Adipose tissue (tissue), 3 donors: Measurements from ENCODE around the gene PAAF1. TPM values are rescaled to one million over a fixed set of nuclear protein-coding genes. Genes with fewer than 3 reads are reported as not detected.

Experiments used
- H3K27ac ChIP-seq: one replicate; pipeline ENCODE4 v1.5.1; 2013; ENCODE audit warnings: low read depth, low read length
- WGBS, 3 donors: extraction: QIAGEN DNeasy Blood & Tissue Kit; methylation state at CpG; one replicate each; pipeline ENCODE4 v1.1.7; 2013; 5-methylcytosine and 5-hydroxymethylcytosine counted together
- polyA plus RNA-seq, 3 donors: library from polyadenylated mRNA; stranded (reverse); fragments of 200-250 nt; gene quantifications; one replicate each; pipeline ENCODE4 v1.2.3, GENCODE V29; 2013
- donor health status: healthy with polysubstance abuse.
- donor health status: Bipolar disorder and iron deficiency.
- donor health status: healthy.

Gene PAAF1
- polyA plus RNA-seq, 3 donors, result 10.7 to 12.4 (median 11.1) TPM

DNA sequence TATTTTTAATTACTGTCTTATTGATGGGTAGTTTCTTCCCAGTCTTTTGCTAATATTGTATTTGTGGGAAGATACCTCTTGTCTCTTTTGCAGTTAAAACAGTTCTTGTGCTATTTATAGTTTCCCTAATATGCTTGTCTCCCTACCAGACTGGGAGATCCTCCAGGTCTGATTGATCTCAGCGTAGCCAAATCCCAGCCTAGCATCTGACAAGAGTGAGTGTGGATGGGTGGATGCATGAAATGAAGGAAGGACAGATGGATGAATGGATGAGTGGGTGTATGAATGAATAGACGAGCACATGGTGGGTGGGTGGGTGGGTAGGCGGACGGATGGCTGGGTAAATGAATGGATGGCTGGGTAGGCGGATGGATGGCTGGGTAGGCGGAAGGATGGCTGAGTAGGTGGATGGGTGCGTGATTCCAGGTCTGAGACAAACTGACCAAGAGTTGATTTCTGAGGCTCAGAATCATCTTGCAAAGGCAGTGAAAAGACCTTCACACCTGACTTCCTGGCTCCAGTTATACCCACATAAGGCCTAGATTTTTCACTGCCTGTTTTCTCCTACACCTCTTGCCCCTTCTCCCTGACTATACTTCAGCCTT, 85.4 kb downstream of the PAAF1 start:
- no peak overlapping the region for H3K27ac ChIP-seq
- 76 to 81% (median 80%) methylated on average over 7 of the region's 7 CpGs for WGBS, 3 donors

DNA sequence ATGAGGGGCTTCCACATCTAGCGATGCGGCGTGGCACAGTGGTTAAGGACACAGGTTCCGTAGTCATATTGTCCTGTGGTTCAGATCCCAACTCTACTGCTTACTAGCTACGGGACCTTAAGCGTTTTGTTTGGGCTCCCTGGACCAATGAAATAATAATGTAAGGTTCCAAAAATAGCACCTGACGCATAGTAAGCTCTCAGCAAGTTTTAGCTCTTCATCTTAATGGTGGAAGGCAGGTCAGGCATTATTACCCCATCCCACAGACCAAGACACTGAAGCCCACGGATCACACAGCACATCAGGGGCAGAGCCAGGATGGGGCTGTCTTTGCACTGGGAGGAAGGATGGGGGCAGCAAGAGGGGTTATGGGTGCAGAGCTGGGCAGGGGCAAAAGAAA, 87.1 kb downstream of the PAAF1 start:
- WGBS, 3 donors, result 70 to 78% (median 76%) methylated on average over 8 of the region's 8 CpGs
- H3K27ac ChIP-seq, result no peak overlapping the region

DNA sequence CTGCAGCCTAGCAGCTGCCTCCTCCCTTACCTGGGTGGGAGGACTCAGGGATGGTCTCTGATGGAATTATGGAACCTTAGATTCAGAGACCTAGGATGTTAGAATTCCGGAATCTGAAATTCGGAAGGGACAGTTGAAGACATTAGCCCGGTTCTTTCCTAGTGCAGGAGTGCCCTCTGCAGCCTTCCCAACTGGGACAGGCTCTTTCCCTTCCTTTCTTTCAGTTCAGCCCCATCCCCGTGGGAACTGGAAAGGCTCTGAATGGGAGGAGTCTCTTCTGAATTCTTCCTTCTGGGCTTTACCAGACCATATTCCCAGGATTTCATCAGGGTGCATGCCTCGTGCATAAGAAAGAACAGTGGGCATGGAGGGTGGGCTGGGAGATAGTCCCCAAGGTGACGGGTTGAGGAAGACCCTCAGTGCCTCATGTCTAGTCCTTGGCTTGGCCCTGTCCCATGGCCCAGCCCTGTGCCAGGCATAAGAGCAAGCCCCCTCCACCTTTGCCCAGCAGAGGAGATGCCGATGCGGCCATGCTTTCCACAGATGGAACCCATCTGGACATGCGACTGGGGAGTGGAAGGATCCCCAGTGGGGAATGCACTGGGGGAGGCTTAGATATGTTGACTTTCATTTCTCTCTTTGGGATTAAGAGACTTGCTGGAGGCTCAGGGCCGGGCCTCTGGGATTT, 88.4 kb downstream of the PAAF1 start:
- H3K27ac ChIP-seq, result no peak overlapping the region
- WGBS, 3 donors, result 69 to 72% (median 70%) methylated on average over 10 of the region's 10 CpGs

DNA sequence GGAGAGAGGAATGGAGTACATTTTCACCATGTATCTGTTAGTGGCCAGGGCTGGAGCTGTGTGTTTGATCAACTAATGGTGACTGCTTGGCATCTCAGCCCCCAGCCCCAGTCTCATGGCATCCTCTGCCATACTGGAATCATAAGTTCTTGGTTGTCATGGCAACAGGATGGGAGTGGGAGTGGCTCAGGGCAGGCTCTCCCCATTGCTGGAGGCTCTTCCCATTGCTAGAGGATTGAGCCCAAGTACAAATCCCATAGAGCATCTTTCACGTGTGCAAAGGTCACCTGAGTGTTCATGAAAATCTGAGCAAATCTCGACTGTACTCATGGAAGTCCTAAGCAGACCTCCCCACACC, 88.9 kb downstream of the PAAF1 start:
- no peak overlapping the region for H3K27ac ChIP-seq
- WGBS, 3 donors, result 48 to 68% (median 62%) methylated on average over 2 of the region's 2 CpGs

DNA sequence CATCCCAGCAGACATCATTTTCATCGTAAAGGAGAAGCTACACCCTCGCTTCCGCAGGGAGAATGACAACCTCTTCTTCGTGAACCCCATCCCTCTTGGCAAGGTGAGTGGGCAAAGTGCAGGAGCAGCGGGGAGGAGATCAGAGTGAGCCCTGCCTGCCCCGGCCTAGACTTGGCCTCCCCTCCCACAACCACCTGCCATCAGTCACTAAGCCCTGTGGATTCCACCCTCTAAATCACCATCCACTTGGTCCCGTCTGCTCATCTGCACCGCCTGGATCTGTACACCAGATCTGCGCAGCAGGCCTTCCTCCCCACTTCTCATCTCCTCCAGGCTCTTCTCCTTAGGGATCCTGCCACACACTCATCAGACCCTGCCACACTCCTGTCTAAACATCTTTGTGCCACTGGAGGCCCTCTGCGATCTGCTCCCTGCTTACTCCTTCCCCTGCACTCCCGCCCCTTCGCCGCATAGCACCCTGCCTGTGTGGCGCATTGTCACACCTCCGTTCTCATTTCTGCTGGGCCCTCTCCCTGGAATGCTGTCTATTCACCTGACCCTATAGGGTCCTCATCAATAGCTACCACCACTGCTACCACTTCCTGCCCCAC, 91.7 kb downstream of the PAAF1 start:
- H3K27ac ChIP-seq, result no peak overlapping the region
- 88 to 93% (median 92%) methylated on average over 15 of the region's 15 CpGs for WGBS, 3 donors

DNA sequence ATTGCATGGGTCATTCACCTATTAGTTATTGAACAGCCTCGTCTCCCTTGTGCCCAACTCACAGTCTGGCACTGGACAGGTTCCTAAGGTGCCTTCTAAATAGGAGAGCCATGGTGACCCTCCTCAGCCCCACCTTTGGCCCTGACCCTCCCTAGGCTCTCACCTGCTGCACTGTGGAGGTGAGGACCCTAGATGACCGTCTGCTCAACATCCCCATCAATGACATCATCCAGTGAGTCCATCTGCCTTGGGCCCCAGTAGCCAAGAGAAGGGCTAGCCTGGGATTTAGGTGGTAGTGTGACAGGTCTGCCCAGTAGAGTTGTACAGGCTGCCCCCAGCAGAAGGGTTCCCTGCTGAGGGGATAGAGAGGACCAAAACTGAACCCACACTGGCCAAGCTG, 92.3 kb downstream of the PAAF1 start:
- no peak overlapping the region for H3K27ac ChIP-seq
- 63 to 76% (median 67%) methylated on average over 2 of the region's 2 CpGs for WGBS, 3 donors

DNA sequence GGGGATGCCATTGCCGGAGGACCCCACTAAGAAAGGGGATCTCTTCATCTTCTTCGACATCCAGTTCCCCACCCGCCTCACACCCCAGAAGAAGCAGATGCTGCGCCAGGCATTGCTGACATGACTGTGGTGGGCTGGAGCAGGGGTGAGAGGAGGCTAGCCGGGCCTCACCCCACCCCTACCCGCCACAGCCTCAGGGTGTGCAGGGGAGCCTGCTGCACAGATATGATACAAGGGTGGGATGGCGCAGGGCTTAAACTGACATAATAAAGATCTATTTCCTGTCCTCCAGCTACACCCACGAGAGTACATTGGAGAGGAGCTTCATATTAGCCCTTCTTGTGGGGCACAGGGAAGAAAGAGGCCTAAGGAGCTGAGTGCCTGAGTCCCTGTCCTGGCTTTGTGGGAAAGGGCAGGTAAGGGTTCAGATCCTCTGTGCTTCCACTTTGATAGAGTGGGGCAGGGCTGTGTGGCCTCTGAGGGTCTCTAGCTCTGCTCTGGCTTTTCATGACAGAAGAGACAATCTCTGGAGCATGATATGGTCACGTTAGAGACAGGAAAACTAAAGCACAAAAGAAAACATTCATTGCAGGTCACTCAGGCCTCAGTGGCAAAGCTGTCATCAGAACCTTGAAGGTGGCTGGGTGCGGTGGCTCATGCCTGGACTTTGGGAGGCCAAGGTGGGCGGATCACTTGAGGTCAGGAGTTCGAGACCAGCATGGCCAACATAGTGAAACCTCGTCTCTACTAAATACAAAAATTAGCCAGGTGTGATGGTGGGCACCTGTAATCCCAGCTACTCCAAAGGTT, 93.4 kb downstream of the PAAF1 start:
- H3K27ac ChIP-seq, result no peak overlapping the region
- WGBS, 3 donors, result 81 to 88% (median 83%) methylated on average over 13 of the region's 13 CpGs

DNA sequence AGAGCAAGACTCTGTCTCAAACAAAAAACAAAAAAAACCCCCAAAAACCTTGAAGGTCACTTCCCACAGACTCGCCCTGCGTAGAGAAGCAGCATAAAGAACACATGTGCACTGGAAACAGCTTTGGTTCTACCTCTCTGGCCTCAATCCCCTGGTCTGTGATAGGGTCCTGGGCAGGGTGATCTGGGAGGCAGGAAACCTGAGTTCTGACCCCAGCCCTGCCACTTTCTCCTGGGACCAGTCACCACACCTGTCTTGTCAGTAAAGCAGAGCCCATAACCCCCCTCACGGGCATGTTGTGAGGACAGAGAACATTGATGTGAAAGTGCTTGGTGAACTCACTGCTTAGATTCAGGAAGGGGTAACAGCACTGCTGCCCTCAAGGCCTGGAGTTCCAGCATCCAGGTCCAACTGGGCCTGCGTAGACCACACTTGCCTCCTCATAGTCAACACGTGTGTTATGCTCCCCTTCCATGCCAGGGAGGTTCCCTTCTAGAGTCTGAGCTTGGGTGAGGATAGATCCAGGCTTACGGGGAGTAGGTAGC, 94.4 kb downstream of the PAAF1 start:
- no peak overlapping the region for H3K27ac ChIP-seq
- 83 to 95% (median 89%) methylated on average over 6 of the region's 6 CpGs for WGBS, 3 donors

DNA sequence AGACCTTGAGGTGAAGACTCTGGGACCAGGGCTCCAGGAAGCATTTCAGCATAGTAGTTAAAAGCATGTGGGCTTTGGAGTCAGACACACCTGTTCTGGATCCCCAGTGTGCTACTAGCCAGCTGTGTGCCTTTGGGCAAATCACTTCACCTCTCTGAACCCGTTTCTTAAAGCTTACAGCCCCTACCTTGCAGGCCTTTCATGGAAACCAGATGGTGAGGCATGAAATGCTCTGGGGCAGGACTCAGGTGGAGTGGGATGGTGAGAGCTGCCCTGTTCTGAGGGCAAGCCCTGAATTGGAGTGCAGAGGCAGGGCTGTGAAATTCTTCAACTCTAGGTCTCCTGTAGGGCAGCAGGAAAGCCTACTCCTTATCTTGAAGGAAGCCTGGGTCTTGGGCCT, 95.4 kb downstream of the PAAF1 start:
- no peak overlapping the region for H3K27ac ChIP-seq
- 77 to 89% (median 81%) methylated on average over 1 of the region's 1 CpG for WGBS, 3 donors

DNA sequence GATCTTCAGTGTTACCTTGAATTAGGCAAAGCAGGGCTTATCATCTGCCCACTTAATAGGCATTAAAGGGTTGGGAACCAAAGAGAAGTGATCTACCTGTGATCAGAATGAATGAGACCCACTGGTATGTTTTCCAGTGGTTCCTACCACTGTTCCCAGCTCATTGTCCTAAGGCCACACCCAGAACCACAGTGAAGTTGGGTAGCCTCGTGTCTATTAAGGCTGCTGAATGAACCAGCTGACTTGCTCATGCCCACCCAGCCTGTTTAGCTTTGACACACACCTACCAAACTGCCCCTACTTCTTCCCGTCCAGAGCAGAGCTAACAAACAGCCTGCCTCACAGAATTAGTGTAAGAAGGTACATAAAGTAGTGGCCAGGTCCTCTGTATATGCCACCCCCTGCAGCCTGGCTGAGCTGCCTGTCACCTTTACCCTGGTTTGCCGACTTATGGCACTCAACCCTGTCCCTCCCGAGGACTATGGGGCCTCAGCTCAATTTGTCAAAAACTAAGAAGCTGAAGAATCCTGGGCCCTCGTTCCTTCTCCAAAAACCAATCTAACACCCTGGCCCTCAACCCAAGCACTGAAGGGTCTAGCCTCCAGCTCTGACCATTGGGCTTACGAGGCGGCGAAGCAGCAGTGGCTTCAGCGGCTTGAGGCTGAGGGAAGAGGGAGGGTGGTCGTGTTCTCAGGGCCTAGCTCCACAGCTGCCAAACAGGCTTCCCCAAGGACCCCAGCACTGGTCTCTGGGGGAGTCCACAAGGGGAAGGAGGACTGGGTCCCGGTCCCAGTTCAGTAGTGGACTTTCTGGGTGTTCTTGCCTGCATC, 96.0 kb downstream of the PAAF1 start:
- no peak overlapping the region for H3K27ac ChIP-seq

DNA sequence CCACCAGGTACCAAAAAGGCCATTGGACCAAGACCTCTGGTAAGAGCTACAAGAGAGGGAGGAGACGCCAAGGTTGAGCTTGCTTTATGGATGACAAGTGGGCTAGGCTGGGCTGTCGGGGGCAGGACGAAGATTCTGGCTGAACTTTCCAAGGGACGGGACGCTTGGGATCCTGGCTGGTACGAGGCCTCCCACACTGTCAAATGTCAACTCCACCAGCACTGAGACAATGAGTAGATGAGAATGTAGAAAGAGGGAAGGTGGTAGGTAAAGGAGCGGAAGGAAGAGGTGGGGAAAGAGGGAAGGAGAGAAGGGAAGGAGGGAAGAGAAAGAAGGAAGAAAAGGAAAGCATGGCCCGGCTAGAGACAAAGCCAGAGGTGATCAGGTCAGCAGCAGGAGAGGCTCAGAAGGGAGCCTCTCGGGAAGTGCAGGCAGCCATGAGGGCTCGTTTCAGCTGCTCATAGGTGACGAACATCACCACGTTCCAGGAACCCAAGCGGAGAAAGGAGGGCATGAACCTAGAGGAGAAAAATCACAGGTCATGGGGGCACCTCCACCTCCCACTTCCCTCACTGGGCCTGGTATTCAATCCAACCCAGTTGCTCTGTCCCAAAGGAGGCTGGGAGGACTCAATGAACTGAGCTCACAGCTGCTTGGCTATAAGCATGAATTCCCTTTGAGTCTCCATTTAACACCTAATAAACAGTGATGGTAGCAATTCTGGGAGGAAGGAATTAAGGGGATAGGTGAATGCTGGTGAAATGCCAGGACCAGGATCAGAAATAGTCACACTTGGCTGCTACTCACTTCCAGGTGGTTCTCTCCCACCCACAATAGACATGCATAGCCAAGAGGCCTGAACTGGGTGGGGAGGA, 98.0 kb downstream of the PAAF1 start:
- WGBS, 3 donors, result 90 to 93% (median 91%) methylated on average over 13 of the region's 13 CpGs
- H3K27ac ChIP-seq, result no peak overlapping the region

More for the DNA sequence above, 96.0 kb downstream of the PAAF1 start:
- 83 to 84% (median 84%) methylated on average over 11 of the region's 11 CpGs for WGBS, 3 donors

DNA sequence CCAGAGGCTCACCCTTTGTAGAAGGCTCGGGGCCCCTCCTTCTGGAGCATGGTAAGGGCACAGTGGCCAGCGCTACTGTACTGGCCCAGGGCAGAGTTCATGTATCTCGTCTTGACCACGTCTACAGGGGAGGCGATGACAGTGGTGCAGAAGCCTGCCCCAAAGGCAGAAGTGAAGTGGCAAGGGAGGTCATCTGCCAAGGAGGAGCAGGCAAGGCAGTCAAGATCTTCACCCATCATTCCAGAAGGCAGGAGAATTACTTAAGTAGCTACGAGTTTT, 98.6 kb downstream of the PAAF1 start:
- 89 to 95% (median 92%) methylated on average over 6 of the region's 6 CpGs for WGBS, 3 donors
- H3K27ac ChIP-seq, result no peak overlapping the region

DNA sequence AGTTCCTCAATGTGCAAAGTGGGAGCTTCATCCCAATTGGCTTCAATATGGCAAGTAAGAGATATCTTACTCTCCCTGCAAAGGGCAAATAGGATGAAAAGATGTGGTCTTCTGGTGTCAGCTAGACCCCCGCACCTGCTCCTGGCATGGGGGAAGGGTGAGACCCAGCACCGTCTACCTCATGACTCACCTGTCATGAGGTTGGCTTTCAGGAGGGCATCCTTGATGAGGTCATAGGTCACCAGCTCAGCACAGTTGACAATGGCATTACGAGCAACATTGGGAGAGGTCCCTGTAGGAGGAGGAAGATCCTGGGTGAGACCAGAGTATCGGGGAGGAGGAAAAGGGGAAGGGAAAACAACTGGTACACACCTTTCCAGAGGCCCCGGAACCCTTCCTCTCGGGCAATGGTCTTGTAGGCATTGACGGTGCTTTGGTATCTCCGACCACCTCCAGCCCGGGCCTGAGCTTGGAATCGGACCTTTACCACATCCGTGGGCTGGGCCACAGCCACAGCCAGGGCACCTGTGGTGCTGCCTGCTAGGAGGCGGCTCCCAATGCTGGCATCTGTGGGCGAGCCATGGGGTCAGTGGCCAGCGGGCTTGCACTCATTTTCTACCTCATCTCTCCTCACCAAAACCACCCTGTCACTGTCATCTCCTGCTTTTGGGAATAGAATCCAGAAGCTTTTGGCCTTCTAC, 99.8 kb downstream of the PAAF1 start:
- 92 to 94% (median 93%) methylated on average over 14 of the region's 14 CpGs for WGBS, 3 donors

DNA sequence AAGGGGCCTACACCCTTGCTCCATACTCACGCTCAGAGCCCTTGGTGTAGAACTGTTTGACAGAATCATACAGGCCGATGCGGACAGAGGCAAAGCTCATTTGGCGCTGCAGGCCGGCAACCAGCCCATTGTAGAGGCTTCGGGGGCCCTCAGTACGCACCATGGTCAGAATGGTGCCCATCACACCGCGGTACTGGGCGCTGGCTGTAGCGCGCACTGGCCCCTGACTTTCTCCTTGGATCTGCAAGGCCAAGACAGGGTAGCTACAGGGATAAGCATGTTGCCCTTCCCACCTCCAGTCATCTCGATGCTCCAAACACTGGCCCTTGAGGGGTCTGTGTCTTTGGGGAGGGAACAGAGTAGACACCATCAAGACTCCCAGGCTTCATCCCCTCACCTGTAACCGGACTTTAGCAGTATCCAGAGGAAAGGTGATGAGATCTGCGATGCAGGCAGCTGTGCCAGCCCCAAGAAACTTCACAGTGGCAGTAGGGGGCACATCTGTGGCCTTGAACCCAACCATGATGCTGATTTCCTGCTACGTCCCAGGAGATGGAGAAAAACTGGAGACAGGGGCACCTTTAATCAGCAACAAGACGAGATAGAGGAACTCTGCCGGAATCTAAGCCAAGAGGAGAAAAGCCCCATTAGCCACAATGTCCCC, 101.2 kb downstream of the PAAF1 start:
- H3K27ac ChIP-seq, result no peak overlapping the region
- WGBS, 3 donors, result 95 to 96% (median 96%) methylated on average over 18 of the region's 18 CpGs

More for the DNA sequence above, 99.8 kb downstream of the PAAF1 start:
- H3K27ac ChIP-seq, result no peak overlapping the region

DNA sequence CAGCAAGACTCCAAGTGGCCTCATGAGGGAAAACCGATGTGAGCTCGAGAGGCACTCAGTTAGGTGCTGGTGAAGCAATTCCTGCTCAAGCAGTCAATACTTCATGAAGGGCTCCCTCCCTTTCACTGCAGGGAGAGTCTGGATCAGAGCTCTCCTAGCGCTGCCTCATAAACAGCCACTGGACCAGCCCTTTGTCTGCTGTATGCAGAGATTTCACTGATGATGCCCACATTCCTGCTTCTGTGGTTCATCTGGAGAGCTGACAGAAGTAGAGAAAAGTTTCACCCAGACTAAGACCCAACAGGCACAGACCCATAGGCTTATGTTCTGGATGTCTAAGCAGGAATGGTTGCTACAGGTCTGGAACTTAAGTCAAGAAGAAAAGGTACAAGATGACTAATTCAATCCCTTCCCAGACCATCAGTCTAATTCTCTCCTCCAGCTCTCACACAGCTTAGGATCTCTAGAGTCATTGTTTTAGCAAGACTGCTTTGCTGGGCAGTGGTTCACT, 101.8 kb downstream of the PAAF1 start:
- WGBS, 3 donors, result 88 to 94% (median 92%) methylated on average over 3 of the region's 3 CpGs
- H3K27ac ChIP-seq, result no peak overlapping the region
